ENCODE results near the gene ZBED4. TPM values are rescaled to one million over a fixed set of nuclear protein-coding genes. Genes with fewer than 3 reads are reported as not detected.

Gene ZBED4
- total RNA-seq, 1 donor from 2014 or later, result 4.8 TPM

DNA sequence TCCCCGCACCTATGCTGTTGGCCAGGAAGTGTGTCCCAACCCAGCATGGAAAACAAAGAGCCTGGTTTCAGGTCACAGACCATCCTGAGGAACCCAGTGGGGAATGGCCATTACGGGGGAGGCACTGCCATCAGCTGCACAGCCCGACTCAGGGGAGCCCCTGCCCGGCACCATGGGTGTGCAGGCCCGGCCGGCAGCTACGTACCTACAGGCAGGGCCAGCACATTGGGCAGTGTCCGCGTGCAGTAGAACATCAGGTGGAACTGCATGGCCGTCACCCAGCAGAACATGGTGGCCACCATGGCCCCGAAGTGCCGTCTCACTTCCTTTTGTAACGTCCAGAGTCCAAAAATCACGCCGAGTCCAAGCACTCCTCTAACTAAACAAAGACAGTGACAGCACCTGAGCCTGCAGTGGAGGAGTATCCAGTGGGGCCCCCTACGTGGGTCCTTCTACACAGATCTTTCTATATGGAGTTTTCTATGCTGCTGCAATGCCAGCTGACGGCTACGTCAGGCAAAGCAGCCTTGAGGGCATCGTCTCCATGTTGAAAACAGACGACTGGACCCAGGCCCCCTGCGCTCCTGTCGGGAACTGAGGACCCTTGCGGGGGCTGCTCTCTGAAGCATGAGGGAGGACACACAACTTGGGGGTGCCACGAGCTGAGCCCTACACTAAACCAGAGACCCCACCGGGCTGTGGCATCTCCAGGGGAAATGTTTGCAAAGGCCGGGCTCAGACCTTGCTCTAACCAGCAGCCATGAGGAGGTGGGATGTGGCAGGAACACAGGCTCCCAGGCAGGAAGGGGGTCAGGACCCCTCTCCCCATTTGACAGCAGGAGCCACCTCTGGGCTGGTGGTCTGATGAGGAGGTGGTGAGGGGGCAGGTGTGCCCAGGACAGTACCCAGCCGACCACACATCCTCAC lies 56.8 kb downstream of the ZBED4 start:
- no peak for DNase-seq (ENCODE audit: missing footprints)
- ATAC-seq, result no peak
- intact Hi-C loops (cut with DNase I), result no loop called here

DNA sequence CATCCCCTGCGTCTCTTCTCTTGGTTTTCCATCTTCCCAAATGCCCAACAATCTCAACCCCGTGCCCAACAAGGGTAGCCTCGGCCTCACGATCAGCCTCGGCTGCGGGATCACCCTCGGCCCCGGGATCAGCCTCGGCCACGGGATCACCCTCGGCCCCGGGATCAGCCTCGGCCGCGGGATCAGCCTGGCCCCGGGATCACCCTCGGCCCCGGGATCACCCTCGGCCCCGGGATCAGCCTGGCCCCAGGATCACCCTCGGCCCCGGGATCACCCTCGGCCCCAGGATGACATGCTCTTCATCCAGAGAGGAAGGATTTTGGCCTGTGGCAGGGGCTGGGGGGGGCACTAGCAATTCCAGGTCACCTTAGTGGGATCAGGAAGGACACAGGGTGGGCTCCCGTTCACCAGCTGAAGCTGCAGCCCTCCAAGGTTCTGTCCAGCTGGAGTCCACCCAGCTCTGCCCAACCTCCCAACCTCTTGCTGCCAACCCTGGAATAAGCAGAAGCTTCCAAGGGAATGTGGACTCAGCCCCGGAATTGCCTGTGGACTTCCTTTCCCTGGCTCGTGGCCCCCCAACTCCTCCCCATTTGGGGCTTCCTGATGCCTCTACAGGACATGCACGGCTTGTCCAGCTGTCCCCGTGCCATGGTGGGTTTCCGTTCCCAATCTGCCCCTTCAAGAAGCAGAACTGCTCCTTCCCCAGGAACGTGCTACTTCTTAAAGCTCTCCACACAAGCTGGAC lies 58.4 kb downstream of the ZBED4 start:
- intact Hi-C loops (cut with DNase I), result no loop called here
- no peak for DNase-seq (ENCODE audit: missing footprints)
- ATAC-seq, result no peak

DNA sequence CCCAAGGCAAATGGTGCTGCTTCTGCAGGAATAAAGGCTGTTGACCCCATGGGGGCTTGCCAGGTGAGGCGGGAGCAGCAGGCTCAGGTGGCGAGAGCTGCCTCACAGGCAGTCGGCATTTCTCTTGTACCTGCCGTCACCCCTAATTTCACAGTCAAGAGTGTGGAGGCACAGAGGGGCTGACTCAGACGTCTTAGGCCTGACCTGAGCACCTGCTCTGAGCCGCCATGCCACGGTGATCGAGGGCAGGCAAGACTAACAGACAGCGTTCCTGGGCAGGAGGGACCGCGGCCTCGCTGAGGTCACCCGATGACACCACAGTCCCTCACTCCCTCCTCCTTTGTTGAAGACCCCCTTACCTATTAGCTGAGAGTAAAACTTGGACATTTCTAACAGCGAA lies 59.4 kb downstream of the ZBED4 start:
- DNase-seq (ENCODE audit: missing footprints), result peak; percentile 32
- intact Hi-C loops (cut with DNase I), result no loop called here
- no peak for ATAC-seq

DNA sequence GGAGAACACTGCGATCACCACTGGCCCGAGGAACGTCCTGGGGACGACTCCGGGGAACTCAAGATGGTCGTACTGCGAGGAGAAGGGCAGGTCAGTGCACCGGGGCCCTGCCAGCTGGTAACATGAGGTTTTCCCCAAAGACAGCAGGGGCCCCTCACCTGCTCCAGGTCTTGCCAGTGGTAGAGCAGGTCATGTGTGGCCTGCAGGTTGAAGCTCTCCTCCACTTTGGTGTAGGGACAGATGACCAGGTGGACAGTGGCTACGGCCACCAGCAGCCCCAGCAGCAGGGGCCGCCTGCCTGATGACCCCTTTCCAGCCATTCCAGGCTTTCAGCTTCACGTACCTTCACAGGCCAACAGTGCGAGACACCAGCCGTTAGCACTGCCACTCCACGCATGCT lies 59.8 kb downstream of the ZBED4 start:
- ATAC-seq, result no peak
- intact Hi-C loops (cut with DNase I), result no loop called here
- DNase-seq (ENCODE audit: missing footprints), result peak; percentile 37

DNA sequence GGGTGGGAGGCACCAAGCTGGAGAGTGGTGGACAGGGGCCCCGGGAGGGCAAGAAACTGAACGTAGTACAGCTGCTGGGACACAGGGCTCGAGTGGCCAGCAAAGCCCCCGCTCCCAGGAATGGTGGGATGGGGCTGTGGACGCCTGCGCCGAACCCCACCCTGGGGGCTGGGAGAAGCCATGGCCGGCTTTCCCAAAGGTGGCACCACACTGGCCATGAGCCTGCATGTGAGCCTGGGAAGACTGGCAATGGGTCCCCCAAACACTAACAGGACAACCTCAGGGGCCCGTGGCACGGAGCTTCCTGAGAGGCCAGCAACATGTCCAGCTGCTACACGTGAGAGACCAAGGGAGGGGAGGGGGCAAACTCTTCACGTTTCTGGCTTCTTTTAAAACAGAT lies 60.6 kb downstream of the ZBED4 start:
- DNase-seq (ENCODE audit: missing footprints) (peak; percentile 17), ATAC-seq (no peak)
- intact Hi-C loops (cut with DNase I), result no loop called here

DNA sequence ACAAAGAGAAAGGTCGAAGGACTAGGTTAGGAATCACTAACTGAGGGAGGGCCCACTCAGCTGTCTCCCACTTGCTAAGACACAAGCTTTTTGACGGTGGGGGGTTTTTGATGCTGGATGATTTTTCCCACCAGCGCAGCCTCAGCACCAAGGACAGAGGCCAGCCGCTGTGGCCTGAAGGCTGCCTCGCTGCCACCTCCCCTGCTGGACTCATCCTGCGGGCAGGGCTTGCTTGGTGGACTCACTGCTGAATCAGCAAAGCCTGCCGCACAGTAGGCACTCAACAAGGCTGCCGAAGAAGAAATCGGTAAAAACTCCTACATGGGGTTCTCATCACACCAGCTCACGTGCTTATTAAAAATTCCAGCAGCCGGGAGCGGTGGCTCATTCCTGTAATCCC lies 62.0 kb downstream of the ZBED4 start:
- ATAC-seq, result no peak
- intact Hi-C loops (cut with DNase I), result loop anchor here (5.0 kb wide), 2 partner anchors 63 to 148 kb away; partner anchors contain the start of gene ZBED4
- DNase-seq (ENCODE audit: missing footprints), result peak; percentile 11

DNA sequence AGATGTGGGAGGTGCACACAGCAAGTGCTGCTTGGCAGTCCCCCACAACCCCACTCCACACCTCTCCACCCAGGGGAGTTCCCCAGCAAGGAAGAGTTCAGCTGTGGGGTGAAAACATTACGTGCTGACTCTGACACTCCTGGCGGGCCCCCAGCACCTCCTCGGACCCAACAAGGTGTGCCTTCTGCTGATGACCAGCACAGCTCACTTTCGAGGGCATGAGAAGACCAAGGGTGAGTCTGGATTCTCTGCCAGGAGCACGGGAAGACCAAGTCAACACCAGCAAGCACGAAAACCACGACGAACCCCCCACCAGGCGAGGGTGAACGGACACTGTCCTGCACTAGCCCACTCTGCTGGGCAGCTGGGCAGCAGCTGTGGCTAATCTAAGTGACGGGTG lies 63.2 kb downstream of the ZBED4 start:
- intact Hi-C loops (cut with DNase I), result loop anchor here (5.0 kb wide), 2 partner anchors 65 to 150 kb away; partner anchors contain the start of gene ZBED4
- DNase-seq (ENCODE audit: missing footprints) (peak; percentile 50), ATAC-seq (no peak)

DNA sequence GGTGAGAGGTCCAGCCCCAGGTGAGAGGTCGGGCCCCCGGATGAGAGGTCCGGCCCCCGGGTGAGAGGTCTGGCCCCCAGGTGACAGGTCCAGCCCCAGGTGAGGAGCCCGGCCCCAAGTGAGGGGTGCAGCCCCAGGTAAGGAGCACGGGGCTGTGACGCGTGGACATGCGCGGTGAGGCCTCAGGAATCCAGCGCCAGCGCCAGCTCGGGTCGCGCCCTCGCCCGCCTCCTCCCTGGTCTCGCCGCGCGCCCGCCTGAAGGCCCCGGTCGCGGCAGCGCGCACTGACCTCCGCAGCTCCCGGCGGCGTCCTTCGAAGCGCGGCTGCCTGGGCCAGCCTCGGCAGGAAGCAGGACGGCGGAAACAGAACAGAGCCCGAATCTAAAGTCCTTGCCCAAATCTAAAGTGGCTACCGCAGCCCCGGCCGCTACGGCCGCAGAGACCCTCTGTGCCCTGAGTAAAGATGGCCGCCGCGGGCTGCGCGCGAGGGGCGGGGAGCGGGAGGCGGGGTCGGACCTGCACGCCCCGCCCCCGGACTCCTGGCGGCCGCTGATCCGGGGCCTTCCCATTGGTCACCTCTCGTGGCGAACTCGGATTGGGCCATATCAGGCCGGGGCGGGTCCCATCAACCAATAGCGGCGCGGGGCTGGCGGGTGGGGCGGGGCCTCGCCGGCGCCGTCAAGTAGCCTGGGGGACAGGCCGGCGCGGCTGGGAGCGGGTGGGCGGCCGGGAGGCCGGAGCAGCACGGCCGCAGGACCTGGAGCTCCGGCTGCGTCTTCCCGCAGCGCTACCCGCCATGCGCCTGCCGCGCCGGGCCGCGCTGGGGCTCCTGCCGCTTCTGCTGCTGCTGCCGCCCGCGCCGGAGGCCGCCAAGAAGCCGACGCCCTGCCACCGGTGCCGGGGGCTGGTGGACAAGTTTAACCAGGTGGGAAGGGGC lies 64.6 kb downstream of the ZBED4 start, which contains the start of the genes ALG12 and CRELD2:
ALG12 (minus strand) TSS at position 465 of the 937 bp plus-strand sequence. CDS start 4,673 bp downstream, outside the sequence.
CRELD2 (plus strand) TSS at position 661 of the 937 bp plus-strand sequence; CDS start at position 797, 136 bp downstream.
- intact Hi-C loops (cut with DNase I), result loop anchor here (5.0 kb wide), 2 partner anchors 66 to 151 kb away; partner anchors contain the start of gene ZBED4

DNA sequence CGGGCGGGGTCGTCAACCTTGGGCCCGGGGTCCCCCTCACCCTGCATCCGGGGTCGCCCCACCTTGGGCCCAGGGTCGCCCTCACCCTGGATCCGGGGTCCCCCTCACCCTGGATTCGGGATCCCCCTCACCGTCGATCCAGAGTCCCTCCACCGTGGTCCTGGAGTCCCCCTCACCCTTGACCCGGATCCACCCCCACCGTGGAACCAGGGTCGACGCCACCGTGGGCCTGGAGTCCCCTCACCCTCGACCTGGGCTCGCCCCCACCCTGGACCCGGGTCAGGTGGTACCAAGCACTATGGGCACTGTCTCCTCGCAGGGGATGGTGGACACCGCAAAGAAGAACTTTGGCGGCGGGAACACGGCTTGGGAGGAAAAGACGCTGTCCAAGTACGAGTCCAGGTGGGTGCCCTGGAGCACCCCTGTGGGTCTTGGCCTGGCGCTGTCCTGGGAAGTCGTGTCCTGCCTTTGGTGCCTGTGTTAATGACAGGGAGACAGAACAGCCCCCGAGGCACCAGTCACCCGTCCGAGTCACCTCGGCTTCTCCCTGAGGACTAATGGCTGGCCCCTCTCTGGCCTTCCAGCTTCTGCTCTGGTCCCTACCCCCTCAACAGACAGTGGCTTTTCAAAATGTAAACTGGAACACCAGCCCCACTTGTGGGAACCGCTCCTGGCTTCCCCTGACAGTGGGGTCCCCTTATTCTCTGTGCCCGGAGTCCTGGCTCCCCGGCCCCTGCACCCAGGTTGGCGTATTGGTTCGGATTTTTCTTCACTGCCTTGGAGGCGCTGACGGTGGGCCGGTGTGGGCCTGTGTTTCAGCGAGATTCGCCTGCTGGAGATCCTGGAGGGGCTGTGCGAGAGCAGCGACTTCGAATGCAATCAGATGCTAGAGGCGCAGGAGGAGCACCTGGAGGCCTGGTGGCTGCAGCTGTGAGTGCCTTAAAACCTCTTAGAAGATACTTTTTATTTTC lies 65.6 kb downstream of the ZBED4 start:
- DNase-seq (ENCODE audit: missing footprints) (peak; percentile 37), ATAC-seq (no peak)
- intact Hi-C loops (cut with DNase I), result loop anchor here (5.0 kb wide), 2 partner anchors 67 to 152 kb away; partner anchors contain the start of gene ZBED4

More for the DNA sequence above, 64.6 kb downstream of the ZBED4 start, which contains the start of the genes ALG12 and CRELD2:
- DNase-seq (ENCODE audit: missing footprints) (peak; percentile 99), ATAC-seq (peak; percentile 99)

DNA sequence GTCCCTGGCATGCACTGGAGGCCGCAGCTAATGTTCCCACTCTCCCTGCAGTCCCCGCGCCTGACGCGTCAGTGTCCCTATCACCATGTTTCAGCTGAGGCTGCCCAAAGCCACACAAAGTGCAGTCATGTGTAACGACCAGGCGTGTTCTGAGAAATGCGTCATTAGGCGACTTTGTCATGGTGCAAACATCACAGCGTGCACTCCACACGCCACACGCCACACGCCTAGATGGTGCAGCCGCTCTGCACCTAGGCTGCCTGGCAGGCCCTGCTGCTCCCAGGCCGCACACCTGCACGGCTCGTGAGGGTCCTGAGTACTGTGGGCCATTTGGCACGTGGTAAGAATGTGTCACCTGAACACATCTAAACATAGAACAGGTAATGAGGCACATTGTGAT lies 67.2 kb downstream of the ZBED4 start:
- ATAC-seq (no peak), DNase-seq (ENCODE audit: missing footprints) (no peak)
- intact Hi-C loops (cut with DNase I), result no loop called here

DNA sequence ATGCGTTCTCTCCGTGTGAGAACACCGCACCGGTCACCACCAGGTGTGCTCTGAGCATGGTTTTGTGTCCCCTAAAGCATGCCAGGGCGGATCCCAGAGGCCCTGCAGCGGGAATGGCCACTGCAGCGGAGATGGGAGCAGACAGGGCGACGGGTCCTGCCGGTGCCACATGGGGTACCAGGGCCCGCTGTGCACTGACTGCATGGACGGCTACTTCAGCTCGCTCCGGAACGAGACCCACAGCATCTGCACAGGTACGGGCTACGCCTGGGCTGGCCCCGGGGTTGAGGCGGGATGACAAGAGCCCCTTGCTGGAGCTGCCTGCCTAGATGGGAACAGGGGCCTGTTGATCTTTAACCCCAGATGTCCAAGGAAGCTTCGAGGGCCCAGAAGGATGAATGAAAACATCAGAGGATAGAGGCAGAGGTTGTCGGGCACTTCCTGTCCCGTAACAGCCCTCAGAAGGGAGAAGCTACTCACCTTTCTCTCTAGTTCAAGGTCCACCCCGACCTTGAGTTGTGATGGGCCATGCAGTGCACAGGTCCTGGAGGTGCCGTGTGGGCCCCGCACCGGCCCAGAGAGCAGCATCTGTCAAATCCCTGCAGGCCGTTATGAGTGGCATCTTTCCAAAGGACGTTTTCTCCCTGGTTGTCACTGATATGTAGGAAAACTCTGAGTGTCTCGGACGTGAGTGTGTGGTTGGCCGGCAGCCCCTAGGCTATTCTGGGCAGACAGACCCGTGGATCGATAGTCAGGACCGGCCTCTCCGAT lies 68.0 kb downstream of the ZBED4 start:
- no peak for ATAC-seq
- intact Hi-C loops (cut with DNase I), result no loop called here
- DNase-seq (ENCODE audit: missing footprints), result no peak

DNA sequence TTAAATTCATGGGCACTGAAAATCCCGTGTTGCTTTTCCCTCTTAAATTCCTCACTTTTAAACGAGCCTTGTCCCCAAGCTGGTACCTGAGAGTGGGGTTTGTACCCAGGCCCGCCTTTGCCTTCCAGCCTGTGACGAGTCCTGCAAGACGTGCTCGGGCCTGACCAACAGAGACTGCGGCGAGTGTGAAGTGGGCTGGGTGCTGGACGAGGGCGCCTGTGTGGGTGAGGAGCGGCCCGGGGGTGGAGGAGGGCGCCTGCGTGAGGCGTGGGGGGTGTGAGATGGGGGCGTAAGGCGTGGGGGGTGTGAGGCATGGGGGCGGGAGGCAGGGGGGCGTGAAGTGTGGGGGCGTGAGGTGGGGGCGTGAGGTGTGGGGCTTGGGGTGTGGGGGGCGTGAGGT lies 68.8 kb downstream of the ZBED4 start:
- no peak for DNase-seq (ENCODE audit: missing footprints)
- ATAC-seq, result no peak
- intact Hi-C loops (cut with DNase I), result no loop called here

DNA sequence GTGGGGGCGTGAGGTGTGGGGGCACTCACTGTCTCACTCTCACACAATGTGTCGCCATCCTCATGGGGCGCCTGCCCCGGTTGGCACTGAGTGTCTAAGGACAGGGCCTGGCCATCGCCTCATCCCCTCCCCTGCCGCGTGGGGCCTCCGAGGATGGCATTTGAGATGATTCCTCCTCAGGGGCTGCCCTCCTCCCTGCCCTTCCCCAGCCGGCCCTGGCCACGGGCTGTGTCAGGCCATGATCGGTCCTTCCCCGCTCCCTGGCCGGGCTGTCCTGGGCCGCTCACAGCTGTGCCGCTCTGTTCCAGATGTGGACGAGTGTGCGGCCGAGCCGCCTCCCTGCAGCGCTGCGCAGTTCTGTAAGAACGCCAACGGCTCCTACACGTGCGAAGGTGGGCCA lies 69.3 kb downstream of the ZBED4 start:
- intact Hi-C loops (cut with DNase I), result no loop called here
- DNase-seq (ENCODE audit: missing footprints) (no peak), ATAC-seq (no peak)

DNA sequence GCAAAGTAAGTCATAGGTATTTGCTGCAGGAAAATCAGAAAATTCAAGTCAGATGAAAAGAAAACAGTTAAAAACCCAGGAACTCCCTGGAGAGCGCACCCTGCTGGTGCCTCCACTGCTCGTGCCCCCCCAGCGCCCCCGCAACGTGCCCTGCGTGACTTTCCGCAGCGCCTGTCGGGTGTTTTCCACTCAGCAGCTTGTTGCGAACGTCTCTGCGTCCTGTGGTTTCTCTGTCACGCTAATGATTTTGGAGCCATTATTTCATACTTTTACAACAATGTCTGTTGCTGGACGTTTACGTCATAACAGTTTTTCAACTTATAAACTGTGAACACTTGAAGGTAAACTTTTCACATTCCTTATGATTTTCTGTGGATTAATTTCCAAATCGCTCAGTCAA lies 69.8 kb downstream of the ZBED4 start:
- intact Hi-C loops (cut with DNase I), result no loop called here
- no peak for ATAC-seq
- no peak for DNase-seq (ENCODE audit: missing footprints)

DNA sequence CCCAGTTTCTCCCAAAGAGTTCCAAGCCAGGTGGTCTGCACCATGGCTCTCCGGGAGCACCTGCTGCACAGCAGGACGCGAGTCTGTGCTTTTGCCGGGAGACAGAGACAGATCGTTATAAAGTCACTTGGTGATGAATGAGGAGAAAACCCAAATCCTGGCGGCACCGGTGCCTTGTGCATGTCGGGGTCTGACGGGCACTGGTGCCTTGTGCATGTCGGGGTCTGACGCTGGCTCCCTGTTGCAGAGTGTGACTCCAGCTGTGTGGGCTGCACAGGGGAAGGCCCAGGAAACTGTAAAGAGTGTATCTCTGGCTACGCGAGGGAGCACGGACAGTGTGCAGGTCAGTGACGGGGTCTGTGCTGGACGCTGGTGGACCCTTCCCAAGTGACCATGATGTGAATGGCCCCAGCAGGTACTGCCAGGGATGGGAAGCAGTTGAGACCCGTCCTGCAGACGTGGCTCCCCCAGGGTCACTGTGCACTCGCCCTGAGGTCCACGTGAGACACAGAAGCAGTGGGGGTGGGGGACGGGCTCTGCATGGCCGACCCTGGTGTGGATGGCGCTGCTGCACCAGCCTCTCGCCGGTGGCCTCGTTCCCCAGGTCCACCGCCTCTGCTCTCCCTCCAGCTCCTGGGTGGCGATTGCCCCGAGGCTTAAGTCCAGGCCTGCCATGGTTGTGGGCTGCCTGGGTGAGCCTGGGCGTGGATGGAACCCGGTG lies 70.6 kb downstream of the ZBED4 start:
- DNase-seq (ENCODE audit: missing footprints), result no peak
- ATAC-seq, result no peak
- intact Hi-C loops (cut with DNase I), result no loop called here
